Peyer's patch (tissue), 4 donors: ENCODE measurements around the gene VPS13C. TPM values are rescaled to one million over a fixed set of nuclear protein-coding genes. Genes with fewer than 3 reads are reported as not detected.

Experiments
- DNase-seq, 3 donors: peaks; one replicate each; pipeline ENCODE4 v3.0.0-alpha.2; 2017 to 2019
- H3K27ac ChIP-seq, 4 donors: fragments of 200-600 bp; sonication (generic); one replicate each; pipeline ENCODE4 v1.5.1; 2016 to 2019
- H3K27me3 ChIP-seq, 2 donors: fragments of 200-600 bp; sonication (generic); one replicate each; pipeline ENCODE4 v1.5.1; 2019
- H3K36me3 ChIP-seq, 3 donors: fragments of 200-600 bp; sonication (generic); one replicate each; pipeline ENCODE4 v1.5.1; 2016 to 2019
- H3K4me1 ChIP-seq, 4 donors: fragments of 200-600 bp; sonication (generic); one replicate each; pipeline ENCODE4 v1.5.1; 2016 to 2019
- H3K4me3 ChIP-seq, 4 donors: fragments of 200-600 bp; sonication (generic); 1 replicate in 3 of 4; 2 replicates in 1 of 4; pipeline ENCODE4 v1.5.1; 2016 to 2019; ENCODE audit warnings: mild to moderate bottlenecking in 1 of 4
- H3K9me3 ChIP-seq, 4 donors: fragments of 200-600 bp; sonication (generic); one replicate each; pipeline ENCODE4 v1.5.1; 2016 to 2019; ENCODE audit warnings: mild to moderate bottlenecking in 1 of 4
- CTCF ChIP-seq, 6 experiments: fragments of 450-650 bp in 4 of 6; fragments of 200-600 bp in 2 of 6; sonication (generic) in 1 of 6; IDR thresholded peaks; one replicate each; pipeline ENCODE4 v1.5.1; 2017 to 2019; ENCODE audit warnings: antibody characterized with exemption in 6 of 6, mild to moderate bottlenecking in 3 of 6, moderate library complexity in 1 of 6
- POLR2A ChIP-seq, 2 donors: fragments of 450-650 bp; IDR thresholded peaks; one replicate each; pipeline ENCODE4 v1.5.1; 2017; ENCODE audit warnings: antibody characterized with exemption in 2 of 2, mild to moderate bottlenecking in 2 of 2, moderate library complexity in 2 of 2
- total RNA-seq, 4 donors: library from RNA; depleted of rRNA; stranded (reverse); fragments of >200 nt; gene quantifications; one replicate each; pipeline ENCODE4 v1.1.0, GENCODE V29; 2016

The VPS13C gene
- total RNA-seq, 4 donors from 2014 or later: 65.1 to 111 (median 70.4) TPM

- Histone ChIP-seq H3K9me3 (no peaks in the 10 kb centered on the region), H3K27ac (no peak overlapping the region), H3K36me3 (no peaks in the 10 kb centered on the region), H3K27me3 (no peaks in the 10 kb centered on the region), H3K4me1 (no peaks in the 10 kb centered on the region), H3K4me3 (no peak overlapping the region)
- no peak for TF ChIP-seq POLR2A (IDR thresholded peaks at IDR 0.05)
- TF ChIP-seq CTCF (IDR thresholded peaks at IDR 0.05): peak; percentile 56 to 86 (median 67)
- peak; percentile 38 to 82 (median 62) for DNase-seq
Measured at GRCh38 chr15:61835496-61836106, 224.6 kb downstream of the VPS13C start.

GRCh38 chr15:61835029-61835428 is 225.2 kb downstream of the VPS13C start:
- H3K27me3 ChIP-seq: no peaks in the 10 kb centered on the region
- H3K4me1 ChIP-seq: no peaks in the 10 kb centered on the region
- H3K36me3 ChIP-seq: no peaks in the 10 kb centered on the region
- no peak for DNase-seq
- TF ChIP-seq POLR2A (IDR thresholded peaks at IDR 0.05) (no peak), CTCF (IDR thresholded peaks at IDR 0.05) (no peak)
- no peak overlapping the region for H3K4me3 ChIP-seq
- no peak overlapping the region for H3K27ac ChIP-seq
- H3K9me3 ChIP-seq: no peaks in the 10 kb centered on the region

GRCh38 chr15:61834076-61834697 is 226.1 kb downstream of the VPS13C start:
- no peaks in the 10 kb centered on the region for H3K9me3 ChIP-seq
- TF ChIP-seq CTCF (IDR thresholded peaks at IDR 0.05) (peak; percentile 73 to 90 (median 84)), POLR2A (IDR thresholded peaks at IDR 0.05) (no peak)
- no peaks in the 10 kb centered on the region for H3K27me3 ChIP-seq
- no peaks in the 10 kb centered on the region for H3K4me1 ChIP-seq
- H3K27ac ChIP-seq: no peak overlapping the region
- H3K4me3 ChIP-seq: no peak overlapping the region
- H3K36me3 ChIP-seq: no peaks in the 10 kb centered on the region
- DNase-seq: peak; percentile 69 to 88 (median 79)

GRCh38 chr15:61832223-61832622 is 228.0 kb downstream of the VPS13C start:
- Histone ChIP-seq H3K4me3 (no peak overlapping the region), H3K9me3 (no peaks in the 10 kb centered on the region), H3K27me3 (no peaks in the 10 kb centered on the region), H3K4me1 (no peaks in the 10 kb centered on the region), H3K27ac (no peak overlapping the region), H3K36me3 (no peaks in the 10 kb centered on the region)
- DNase-seq: no peak
- TF ChIP-seq POLR2A (IDR thresholded peaks at IDR 0.05) (no peak), CTCF (IDR thresholded peaks at IDR 0.05) (no peak)

GRCh38 chr15:61831505-61831921 is 228.7 kb downstream of the VPS13C start:
- Histone ChIP-seq H3K4me1 (no peaks in the 10 kb centered on the region), H3K27ac (no peak overlapping the region), H3K27me3 (no peaks in the 10 kb centered on the region), H3K4me3 (no peak overlapping the region), H3K9me3 (no peaks in the 10 kb centered on the region), H3K36me3 (no peaks in the 10 kb centered on the region)
- TF ChIP-seq POLR2A (IDR thresholded peaks at IDR 0.05) (no peak), CTCF (IDR thresholded peaks at IDR 0.05) (no peak)
- no peak for DNase-seq
